Adrenal gland (tissue), 12 donors: Measurements from ENCODE around the gene TEX48. TPM values are rescaled to one million over a fixed set of nuclear protein-coding genes. Genes with fewer than 3 reads are reported as not detected.

ENCODE experiments used
- DNase-seq, 7 donors: peaks; one replicate each; pipeline ENCODE4 v3.0.0-alpha.2; 2019 to 2020
- H3K27ac ChIP-seq, 5 donors: fragments of 200-600 bp; sonication (generic) in 4 of 5; 1 replicate in 3 of 5; 2 replicates in 2 of 5; pipeline versions ENCODE4 v1.5.1 to v1.8.0; 2016 to 2020; ENCODE audit warnings: mild to moderate bottlenecking in 1 of 5
- H3K27me3 ChIP-seq: fragments of 200-600 bp; 2 replicates; pipeline ENCODE4 v1.8.0; 2021
- H3K36me3 ChIP-seq, 2 donors: fragments of 200-600 bp; replicated peaks in 1 of 2; 1 replicate in 1 of 2; 2 replicates in 1 of 2; pipeline versions ENCODE4 v1.5.1 to v1.8.0; 2018 to 2022
- H3K4me1 ChIP-seq, 2 donors: fragments of 200-600 bp; replicated peaks in 1 of 2; 1 replicate in 1 of 2; 2 replicates in 1 of 2; pipeline versions ENCODE4 v1.5.1 to v1.8.0; 2018 to 2021
- H3K4me3 ChIP-seq, 4 donors: fragments of 200-600 bp; sonication (generic) in 3 of 4; one replicate each; pipeline ENCODE4 v1.5.1; 2016 to 2018
- H3K9me3 ChIP-seq, 3 donors: fragments of 200-600 bp; sonication (generic) in 1 of 3; replicated peaks in 1 of 3; 1 replicate in 2 of 3; 2 replicates in 1 of 3; pipeline versions ENCODE4 v1.5.1 to v1.8.0; 2016 to 2021
- POLR2A ChIP-seq, 2 donors: fragments of 450-650 bp; IDR thresholded peaks; one replicate each; pipeline ENCODE4 v1.6.1; 2017; ENCODE audit warnings: antibody characterized with exemption in 2 of 2, mild to moderate bottlenecking in 2 of 2, moderate library complexity in 1 of 2
- WGBS, 4 donors: extraction: QIAGEN DNeasy Blood & Tissue Kit in 2 of 4; methylation state at CpG; one replicate each; pipeline versions ENCODE4 v1.1.5 to v1.1.7; 2013 to 2017; 5-methylcytosine and 5-hydroxymethylcytosine counted together
- intact Hi-C, 2 donors: fragments of 100-400 bp; cut with DNase I; formaldehyde crosslinking; loops; one replicate each; pipeline versions ENCODE4 v1.14.1 to v1.15.0; 2022 to 2023
- polyA plus RNA-seq, 3 donors: library from polyadenylated mRNA; stranded (reverse); fragments of 200-250 nt in 2 of 3; fragments of 350-450 nt in 1 of 3; fragmentation: Illumina TruSeq in 1 of 3; extraction: RNeasy Lipid Tissue Mini Kit (QIAGEN cat#74804) in 1 of 3; gene quantifications; one replicate each; pipeline ENCODE4 v1.2.3, GENCODE V29; 2013 to 2014
- total RNA-seq, 9 donors: library from RNA; depleted of rRNA in 4 of 9; stranded (reverse); fragments of >200 nt in 4 of 9; fragments of 120-200 nt in 1 of 9; fragmentation: NEBNext Ultra II Directional in 1 of 9; extraction: Animal tissue kit (Norgen Biotek cat#: 25700) in 1 of 9; gene quantifications; one replicate each; pipeline versions ENCODE4 v1.1.0 to v1.2.4, GENCODE V29; 2013 to 2023
- TF ChIP-seq, protein P1 (sequence below), 6 experiments: fragments of 450-650 bp in 4 of 6; fragments of 200-600 bp in 2 of 6; sonication (generic) in 1 of 6; IDR thresholded peaks; 1 replicate in 5 of 6; 2 replicates in 1 of 6; pipeline versions ENCODE4 v1.5.1 to v1.8.0; 2016 to 2021; ENCODE audit warnings: antibody characterized with exemption in 6 of 6, mild to moderate bottlenecking in 2 of 6, moderate library complexity in 1 of 6
- donor health status: healthy with polysubstance abuse.
- donor health status: Bipolar disorder and iron deficiency.
- donor health status: DM: yes; HTN: yes; CAD: no.
- donor health status: DM: no; HTN: no; CAD: no.
- donor health status: DM: no; HTN: no; CAD: no.
- donor health status: DM: yes; HTN: yes; CAD: no.

Gene TEX48
- total and polyA plus RNA-seq, 12 donors = not detected

DNA sequence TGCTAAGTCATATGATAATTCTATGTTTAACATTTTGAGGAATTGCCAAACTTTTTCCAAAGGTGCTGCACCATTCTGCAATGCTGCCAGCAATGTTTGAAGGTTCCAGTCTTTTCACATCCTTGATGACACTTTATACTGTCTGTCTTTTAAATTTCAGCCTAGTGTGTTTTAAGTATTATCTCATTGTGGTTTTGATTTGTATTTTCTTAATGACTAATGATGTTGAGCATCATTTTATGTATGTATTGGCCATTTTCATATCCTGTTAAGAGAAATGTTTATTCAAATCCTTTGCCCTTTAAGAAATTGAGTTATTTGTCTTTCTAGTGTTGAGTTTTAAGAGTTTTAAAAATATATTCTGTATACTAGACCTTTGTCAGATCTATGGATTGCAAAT lies 5.0 kb upstream of the TEX48 start:
- H3K4me1 ChIP-seq = no peaks in the 10 kb centered on the region
- no peak overlapping the region for H3K4me3 ChIP-seq
- intact Hi-C loops = loop anchor here in 1 of 2 donors (10.0 kb wide), 1 partner anchor 228 kb away; no protein-coding TSS in a partner anchor

DNA sequence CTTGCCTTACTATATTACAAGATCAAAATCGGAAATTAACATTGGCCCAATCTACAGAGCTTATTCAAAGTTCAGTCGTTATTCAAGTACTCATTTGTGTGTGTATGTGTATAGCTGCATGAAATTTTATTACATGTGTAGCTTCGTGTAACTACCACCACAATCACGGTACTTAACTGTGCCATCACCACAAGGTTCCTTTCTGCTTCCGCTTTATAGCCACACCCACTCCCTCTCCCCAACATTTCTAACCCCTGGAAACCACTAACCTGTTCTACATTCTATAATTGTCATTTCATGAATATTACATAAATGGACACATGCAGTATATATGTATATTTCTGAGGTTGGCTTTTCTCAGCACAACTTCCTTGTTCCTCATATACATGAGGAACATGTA lies 4.0 kb upstream of the TEX48 start:
- no peak for DNase-seq
- H3K27ac ChIP-seq = no peak overlapping the region
- H3K4me1 ChIP-seq = no peaks in the 10 kb centered on the region
- no peaks in the 10 kb centered on the region for H3K27me3 ChIP-seq
- TF ChIP-seq, protein P1, sequence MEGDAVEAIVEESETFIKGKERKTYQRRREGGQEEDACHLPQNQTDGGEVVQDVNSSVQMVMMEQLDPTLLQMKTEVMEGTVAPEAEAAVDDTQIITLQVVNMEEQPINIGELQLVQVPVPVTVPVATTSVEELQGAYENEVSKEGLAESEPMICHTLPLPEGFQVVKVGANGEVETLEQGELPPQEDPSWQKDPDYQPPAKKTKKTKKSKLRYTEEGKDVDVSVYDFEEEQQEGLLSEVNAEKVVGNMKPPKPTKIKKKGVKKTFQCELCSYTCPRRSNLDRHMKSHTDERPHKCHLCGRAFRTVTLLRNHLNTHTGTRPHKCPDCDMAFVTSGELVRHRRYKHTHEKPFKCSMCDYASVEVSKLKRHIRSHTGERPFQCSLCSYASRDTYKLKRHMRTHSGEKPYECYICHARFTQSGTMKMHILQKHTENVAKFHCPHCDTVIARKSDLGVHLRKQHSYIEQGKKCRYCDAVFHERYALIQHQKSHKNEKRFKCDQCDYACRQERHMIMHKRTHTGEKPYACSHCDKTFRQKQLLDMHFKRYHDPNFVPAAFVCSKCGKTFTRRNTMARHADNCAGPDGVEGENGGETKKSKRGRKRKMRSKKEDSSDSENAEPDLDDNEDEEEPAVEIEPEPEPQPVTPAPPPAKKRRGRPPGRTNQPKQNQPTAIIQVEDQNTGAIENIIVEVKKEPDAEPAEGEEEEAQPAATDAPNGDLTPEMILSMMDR (IDR thresholded peaks at IDR 0.05) = no peak
- no peak for TF ChIP-seq POLR2A (IDR thresholded peaks at IDR 0.05)
- no peak overlapping the region for H3K4me3 ChIP-seq
- intact Hi-C loops = loop anchor here in 1 of 2 donors (10.0 kb wide), 1 partner anchor 229 kb away; no protein-coding TSS in a partner anchor
- no peaks in the 10 kb centered on the region for H3K36me3 ChIP-seq
- H3K9me3 ChIP-seq = no peaks in the 10 kb centered on the region
- WGBS, 4 donors = 74 to 83% (median 77%) methylated on average over 5 of the region's 5 CpGs

More for the DNA sequence above, 5.0 kb upstream of the TEX48 start:
- H3K36me3 ChIP-seq = no peaks in the 10 kb centered on the region
- no peaks in the 10 kb centered on the region for H3K27me3 ChIP-seq
- H3K9me3 ChIP-seq = no peaks in the 10 kb centered on the region
- DNase-seq = no peak
- H3K27ac ChIP-seq = no peak overlapping the region
- TF ChIP-seq, protein P1 (IDR thresholded peaks at IDR 0.05) = no peak
- no peak for TF ChIP-seq POLR2A (IDR thresholded peaks at IDR 0.05)

DNA sequence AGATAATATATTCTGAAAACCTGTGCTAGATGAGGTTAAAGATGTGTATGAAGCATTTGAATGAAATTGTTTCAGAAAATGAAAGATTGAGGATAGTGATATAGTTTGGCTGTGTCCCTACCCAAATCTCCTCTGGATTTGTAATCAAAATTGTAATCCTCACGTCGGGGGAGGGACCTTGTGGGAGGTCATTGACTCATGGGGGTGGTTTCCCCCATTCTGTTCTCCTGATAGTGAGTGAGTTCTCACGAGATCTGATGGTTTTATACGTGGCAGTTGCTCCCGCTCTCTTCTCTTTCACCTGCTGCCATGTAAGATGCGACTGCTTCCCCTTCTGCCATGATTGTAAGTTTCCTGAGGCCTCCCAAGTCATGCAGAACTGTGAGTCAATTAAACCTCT lies 2.0 kb upstream of the TEX48 start:
- H3K27ac ChIP-seq = no peak overlapping the region
- DNase-seq = no peak
- 79 to 86% (median 81%) methylated on average over 6 of the region's 6 CpGs for WGBS, 4 donors
- no peak overlapping the region for H3K4me3 ChIP-seq
- no peaks in the 10 kb centered on the region for H3K9me3 ChIP-seq
- no peaks in the 10 kb centered on the region for H3K4me1 ChIP-seq
- H3K36me3 ChIP-seq = no peaks in the 10 kb centered on the region
- TF ChIP-seq, protein P1 (IDR thresholded peaks at IDR 0.05) = no peak
- no peak for TF ChIP-seq POLR2A (IDR thresholded peaks at IDR 0.05)
- H3K27me3 ChIP-seq = no peaks in the 10 kb centered on the region
- intact Hi-C loops = loop anchor here (5.0 to 10.0 kb wide), 4 partner anchors 228 to 333 kb away; no protein-coding TSS in a partner anchor

DNA sequence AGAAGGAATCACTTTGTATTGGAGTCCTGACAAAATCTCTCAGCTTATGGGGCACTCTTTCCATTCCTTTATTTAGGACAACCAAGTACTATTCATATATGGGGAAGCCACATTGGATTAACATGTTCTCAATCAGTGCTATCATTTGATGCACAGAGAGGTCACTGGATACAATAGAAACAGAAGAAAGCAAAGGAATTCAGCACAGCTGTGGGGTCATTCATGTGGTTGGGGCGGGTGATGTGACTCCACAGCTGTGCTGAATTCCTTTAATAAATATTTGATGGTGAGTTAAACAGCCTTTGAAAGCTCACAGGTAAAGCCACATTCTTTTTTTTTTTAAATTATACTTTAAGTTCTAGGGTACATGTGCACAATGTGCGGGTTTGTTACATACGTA lies 854 bp upstream of the TEX48 start:
- H3K4me1 ChIP-seq = no peaks in the 10 kb centered on the region
- no peaks in the 10 kb centered on the region for H3K36me3 ChIP-seq
- TF ChIP-seq, protein P1 (IDR thresholded peaks at IDR 0.05) = no peak
- intact Hi-C loops = loop anchor here (5.0 to 10.0 kb wide), 4 partner anchors 229 to 334 kb away; no protein-coding TSS in a partner anchor
- H3K27ac ChIP-seq = no peak overlapping the region
- no peak overlapping the region for H3K4me3 ChIP-seq
- no peaks in the 10 kb centered on the region for H3K9me3 ChIP-seq
- H3K27me3 ChIP-seq = no peaks in the 10 kb centered on the region
- no peak for DNase-seq
- 75 to 89% (median 80%) methylated on average over 3 of the region's 3 CpGs for WGBS, 4 donors
